ENCODE measurements around the gene ABHD1. TPM values are rescaled to one million over a fixed set of nuclear protein-coding genes. Genes with fewer than 3 reads are reported as not detected.

Gene ABHD1
- total RNA-seq, 4 donors from 2014 or later, result 0.48 TPM; not detected in 3

GRCh38 chr2:27085673-27086089 lies 37.9 kb upstream of the ABHD1 start:
- peak; percentile 34 to 66 (median 64) for TF ChIP-seq POLR2AphosphoS5 (IDR thresholded peaks at IDR 0.05)
- TF ChIP-seq CTCF (IDR thresholded peaks at IDR 0.05), result peak in 3 of 5 experiments; percentile 15 to 37 (median 17)
- TF ChIP-seq POLR2A (IDR thresholded peaks at IDR 0.05), result peak; percentile 8
- no peak for TF ChIP-seq EP300 (IDR thresholded peaks at IDR 0.05; ENCODE audit: low read depth)
- Histone ChIP-seq H3K27ac (peak overlapping the region; percentile 92 to 94 (median 92)), H3K4me1 (peaks cover 25 to 56% (median 36%) of the 10 kb centered on the region in 4 donors), H3K27me3 (no peaks in the 10 kb centered on the region), H3K36me3 (no peaks in the 10 kb centered on the region), H3K4me3 (peak overlapping the region; percentile 35 to 72 (median 52)), H3K9me3 (no peaks in the 10 kb centered on the region)
- in situ Hi-C loops (cut with MboI; ENCODE audit: low pct_ligation_motif_present in 1 of 4, low pct_unique_long_range_greater_than_20kb in 1 of 4, low sequenced_read_pairs in 3 of 4), result loop anchor here (10.0 to 25.0 kb wide), 2 partner anchors 121 to 123 kb away; partner anchors contain the start of gene MAPRE3 (in 3 of the 4)
- DNase-seq, result peak; percentile 84
- WGBS, 2 donors (ENCODE audit: low coverage in 1 of 2), result 1% methylated on average over 33 of the region's 38 CpGs; no CpG with 5 or more reads in 1 of the 2 donors
- intact Hi-C loops (cut with DNase I; ENCODE audit: low total_unique reads), result loop anchor here (5.0 kb wide), 2 partner anchors 33 to 53 kb away; partner anchors contain the start of genes AGBL5 and TMEM214

GRCh38 chr2:27086090-27086723 lies 37.4 kb upstream of the ABHD1 start:
- intact Hi-C loops (cut with DNase I; ENCODE audit: low total_unique reads) (loop anchor here (5.0 kb wide), 2 partner anchors 34 to 54 kb away; partner anchors contain the start of genes AGBL5 and TMEM214), in situ Hi-C loops (cut with MboI; ENCODE audit: low pct_ligation_motif_present in 1 of 4, low pct_unique_long_range_greater_than_20kb in 1 of 4, low sequenced_read_pairs in 3 of 4) (loop anchor here (10.0 to 25.0 kb wide), 2 partner anchors 121 to 124 kb away; partner anchors contain the start of gene MAPRE3 (in 3 of the 4))
- DNase-seq, result peak; percentile 97
- no peaks in the 10 kb centered on the region for H3K9me3 ChIP-seq
- peak overlapping the region; percentile 92 to 94 (median 92) for H3K27ac ChIP-seq
- no peaks in the 10 kb centered on the region for H3K27me3 ChIP-seq
- H3K36me3 ChIP-seq, result no peaks in the 10 kb centered on the region
- peak overlapping the region; percentile 35 to 72 (median 52) for H3K4me3 ChIP-seq
- H3K4me1 ChIP-seq, result peaks cover 25 to 51% (median 35%) of the 10 kb centered on the region in 4 donors
- TF ChIP-seq EP300 (IDR thresholded peaks at IDR 0.05; ENCODE audit: low read depth), result no peak
- TF ChIP-seq POLR2A (IDR thresholded peaks at IDR 0.05), result peak; percentile 75
- TF ChIP-seq POLR2AphosphoS5 (IDR thresholded peaks at IDR 0.05), result peak; percentile 73 to 90 (median 88)
- peak; percentile 52 to 95 (median 89) for TF ChIP-seq CTCF (IDR thresholded peaks at IDR 0.05)
- 0% methylated on average over 65 of the region's 81 CpGs; no CpG with 5 or more reads in 1 of the 2 donors for WGBS, 2 donors (ENCODE audit: low coverage in 1 of 2)

GRCh38 chr2:27086724-27087593 lies 36.7 kb upstream of the ABHD1 start, which contains the start of gene KHK:
Gene KHK, plus strand, starts transcription at chr2:27086772. Its CDS starts 488 bp downstream, at chr2:27087260.
- no peaks in the 10 kb centered on the region for H3K27me3 ChIP-seq
- no peaks in the 10 kb centered on the region for H3K9me3 ChIP-seq
- peak; percentile 77 for DNase-seq
- peak within 1 kb of the TSS; percentile 92 to 94 (median 92) for H3K27ac ChIP-seq
- 19% methylated on average over 25 of the region's 54 CpGs; no CpG with 5 or more reads in 1 of the 2 donors for WGBS, 2 donors (ENCODE audit: low coverage in 1 of 2)
- no peaks in the 10 kb centered on the region for H3K36me3 ChIP-seq
- intact Hi-C loops (cut with DNase I; ENCODE audit: low total_unique reads), result loop anchor here (5.0 kb wide), 2 partner anchors 35 to 55 kb away; partner anchors contain the start of genes AGBL5 and TMEM214
- peak within 1 kb of the TSS; percentile 35 to 72 (median 52) for H3K4me3 ChIP-seq
- no peak for TF ChIP-seq CTCF (IDR thresholded peaks at IDR 0.05)
- TF ChIP-seq POLR2A (IDR thresholded peaks at IDR 0.05), result no peak
- TF ChIP-seq POLR2AphosphoS5 (IDR thresholded peaks at IDR 0.05), result peak in 2 of 3 donors; percentile 27 to 35
- in situ Hi-C loops (cut with MboI; ENCODE audit: low pct_ligation_motif_present in 1 of 4, low pct_unique_long_range_greater_than_20kb in 1 of 4, low sequenced_read_pairs in 3 of 4), result loop anchor here (10.0 to 25.0 kb wide), 2 partner anchors 122 to 125 kb away; partner anchors contain the start of gene MAPRE3 (in 3 of the 4)
- H3K4me1 ChIP-seq, result peaks cover 18 to 43% (median 27%) of the 10 kb centered on the region in 4 donors

Data from transverse colon (tissue), 4 donors.